Left lung (tissue), 10 donors: ENCODE results near the gene KCNA2. TPM values are rescaled to one million over a fixed set of nuclear protein-coding genes. Genes with fewer than 3 reads are reported as not detected.

ENCODE experiments used
- ATAC-seq: fragments of 200-7000 bp; cut with Tn5 transposase; one replicate; pipeline ENCODE4 v1.9.1; 2020; ENCODE audit warnings: moderate library complexity
- DNase-seq, 4 donors: peaks; one replicate each; pipeline ENCODE4 v3.0.0-alpha.2; 2013 to 2020
- H3K27ac ChIP-seq, 2 donors: fragments of 200-600 bp; sonication (generic) in 1 of 2; one replicate each; pipeline versions ENCODE4 v1.5.0 to v1.8.0; 2020 to 2021
- H3K27me3 ChIP-seq, 2 donors: fragments of 200-600 bp; sonication (generic) in 1 of 2; one replicate each; pipeline versions ENCODE4 v1.5.0 to v1.8.0; 2020 to 2021
- H3K36me3 ChIP-seq, 2 donors: fragments of 200-600 bp; sonication (generic) in 1 of 2; one replicate each; pipeline versions ENCODE4 v1.5.0 to v1.8.0; 2020 to 2021
- H3K4me1 ChIP-seq, 2 donors: fragments of 200-600 bp; one replicate each; pipeline ENCODE4 v1.8.0; 2021
- H3K4me3 ChIP-seq, 2 donors: fragments of 200-600 bp; sonication (generic) in 1 of 2; one replicate each; pipeline versions ENCODE4 v1.5.0 to v1.8.0; 2020 to 2021; ENCODE audit warnings: mild to moderate bottlenecking in 1 of 2
- H3K9me3 ChIP-seq, 2 donors: fragments of 200-600 bp; sonication (generic) in 1 of 2; one replicate each; pipeline versions ENCODE4 v1.5.0 to v1.8.0; 2020 to 2021
- CTCF ChIP-seq, 2 donors: fragments of 200-600 bp; sonication (generic) in 1 of 2; IDR thresholded peaks; one replicate each; pipeline versions ENCODE4 v1.5.0 to v1.8.0; 2021; ENCODE audit warnings: antibody characterized with exemption in 2 of 2
- intact Hi-C, 2 donors: fragments of 100-400 bp; cut with DNase I; formaldehyde crosslinking; loops; one replicate each; pipeline versions ENCODE4 v1.11.2 to v1.14.2; 2022
- polyA plus RNA-seq, 6 donors: library from polyadenylated mRNA; unstranded; fragments of 120-200 nt; gene quantifications; one replicate each; pipeline ENCODE4 v1.2.1, GENCODE V29; 2013; ENCODE audit not compliant: insufficient read length in 6 of 6
- total RNA-seq, 2 donors: library from RNA; stranded (reverse); fragmentation: NEBNext Ultra II Directional; extraction: Animal tissue kit (Norgen Biotek cat#: 25700); gene quantifications; one replicate each; pipeline ENCODE4 v1.2.1, GENCODE V29; 2021
- donor health status: DM: no; HTN: yes; CAD: no.
- donor health status: DM: no; HTN: no; CAD: no.

KCNA2 gene
- total and polyA plus RNA-seq, 8 donors: 0.42 to 1.1 (median 0.72) TPM

- Histone ChIP-seq H3K27me3 (no peaks in the 10 kb centered on the region), H3K9me3 (no peaks in the 10 kb centered on the region), H3K4me1 (peaks cover 6 to 49% of the 10 kb centered on the region in 2 donors), H3K4me3 (no peak overlapping the region), H3K27ac (no peak overlapping the region), H3K36me3 (no peaks in the 10 kb centered on the region)
- ATAC-seq: no peak
- TF ChIP-seq CTCF (IDR thresholded peaks at IDR 0.05): no peak
- DNase-seq: no peak
- intact Hi-C loops: no loop called here
These were observed 31.9 kb upstream of the KCNA2 start for GRCh38 chr1:110638058-110638457.

GRCh38 chr1:110637475-110637874, 31.3 kb upstream of the KCNA2 start:
- intact Hi-C loops: no loop called here
- H3K4me1 ChIP-seq: peaks cover 6 to 43% of the 10 kb centered on the region in 2 donors
- no peaks in the 10 kb centered on the region for H3K36me3 ChIP-seq
- H3K27me3 ChIP-seq: no peaks in the 10 kb centered on the region
- DNase-seq (peak in 1 of 4 donors; percentile 47), ATAC-seq (no peak)
- H3K4me3 ChIP-seq: no peak overlapping the region
- no peak overlapping the region for H3K27ac ChIP-seq
- no peak for TF ChIP-seq CTCF (IDR thresholded peaks at IDR 0.05)
- H3K9me3 ChIP-seq: no peaks in the 10 kb centered on the region

GRCh38 chr1:110636149-110636935, 30.2 kb upstream of the KCNA2 start:
- Histone ChIP-seq H3K36me3 (no peaks in the 10 kb centered on the region), H3K27me3 (no peaks in the 10 kb centered on the region), H3K27ac (no peak overlapping the region), H3K4me3 (no peak overlapping the region), H3K4me1 (peaks cover 6 to 36% of the 10 kb centered on the region in 2 donors), H3K9me3 (no peaks in the 10 kb centered on the region)
- DNase-seq (no peak), ATAC-seq (no peak)
- intact Hi-C loops: no loop called here
- TF ChIP-seq CTCF (IDR thresholded peaks at IDR 0.05): no peak

GRCh38 chr1:110635434-110635833, 29.3 kb upstream of the KCNA2 start:
- no peak overlapping the region for H3K27ac ChIP-seq

More at GRCh38 chr1:110635434-110635833, 29.3 kb upstream of the KCNA2 start:
- ATAC-seq (no peak), DNase-seq (no peak)
- no peak for TF ChIP-seq CTCF (IDR thresholded peaks at IDR 0.05)
- peaks cover 6 to 42% of the 10 kb centered on the region in 2 donors for H3K4me1 ChIP-seq
- H3K27me3 ChIP-seq: no peaks in the 10 kb centered on the region
- no peaks in the 10 kb centered on the region for H3K9me3 ChIP-seq
- intact Hi-C loops: no loop called here
- H3K36me3 ChIP-seq: no peaks in the 10 kb centered on the region
- no peak overlapping the region for H3K4me3 ChIP-seq
